Measurements from ENCODE around the gene SSMEM1. TPM values are rescaled to one million over a fixed set of nuclear protein-coding genes. Genes with fewer than 3 reads are reported as not detected.

SSMEM1 gene
- total RNA-seq, 4 donors from 2014 or later = 0.44 TPM; not detected in 3

DNA sequence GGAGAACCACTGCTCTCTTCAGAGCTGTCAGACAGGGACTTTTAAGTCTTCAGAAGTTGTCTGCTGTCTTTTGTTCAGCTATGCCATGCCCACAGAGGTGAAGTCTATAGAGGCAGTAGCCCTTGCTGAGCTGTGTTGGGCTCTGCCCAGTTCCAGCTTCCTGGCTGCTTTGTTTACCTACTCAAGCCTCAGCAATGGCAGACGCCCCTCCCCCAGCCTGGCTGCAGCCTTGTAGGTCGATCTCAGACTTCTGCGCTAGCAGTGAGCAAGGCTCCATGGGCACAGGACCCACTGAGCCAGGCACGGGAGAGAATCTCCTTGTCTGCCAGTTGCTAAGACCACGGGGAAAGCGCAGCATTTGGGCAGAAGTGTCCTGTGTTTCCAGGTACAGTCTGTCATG lies 46.9 kb downstream of the SSMEM1 start:
- TF ChIP-seq, protein P1, sequence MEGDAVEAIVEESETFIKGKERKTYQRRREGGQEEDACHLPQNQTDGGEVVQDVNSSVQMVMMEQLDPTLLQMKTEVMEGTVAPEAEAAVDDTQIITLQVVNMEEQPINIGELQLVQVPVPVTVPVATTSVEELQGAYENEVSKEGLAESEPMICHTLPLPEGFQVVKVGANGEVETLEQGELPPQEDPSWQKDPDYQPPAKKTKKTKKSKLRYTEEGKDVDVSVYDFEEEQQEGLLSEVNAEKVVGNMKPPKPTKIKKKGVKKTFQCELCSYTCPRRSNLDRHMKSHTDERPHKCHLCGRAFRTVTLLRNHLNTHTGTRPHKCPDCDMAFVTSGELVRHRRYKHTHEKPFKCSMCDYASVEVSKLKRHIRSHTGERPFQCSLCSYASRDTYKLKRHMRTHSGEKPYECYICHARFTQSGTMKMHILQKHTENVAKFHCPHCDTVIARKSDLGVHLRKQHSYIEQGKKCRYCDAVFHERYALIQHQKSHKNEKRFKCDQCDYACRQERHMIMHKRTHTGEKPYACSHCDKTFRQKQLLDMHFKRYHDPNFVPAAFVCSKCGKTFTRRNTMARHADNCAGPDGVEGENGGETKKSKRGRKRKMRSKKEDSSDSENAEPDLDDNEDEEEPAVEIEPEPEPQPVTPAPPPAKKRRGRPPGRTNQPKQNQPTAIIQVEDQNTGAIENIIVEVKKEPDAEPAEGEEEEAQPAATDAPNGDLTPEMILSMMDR (IDR thresholded peaks at IDR 0.05) = no peak
- ATAC-seq (ENCODE audit: low FRiP score) (no peak), DNase-seq (ENCODE audit: low spot score) (no peak)

DNA sequence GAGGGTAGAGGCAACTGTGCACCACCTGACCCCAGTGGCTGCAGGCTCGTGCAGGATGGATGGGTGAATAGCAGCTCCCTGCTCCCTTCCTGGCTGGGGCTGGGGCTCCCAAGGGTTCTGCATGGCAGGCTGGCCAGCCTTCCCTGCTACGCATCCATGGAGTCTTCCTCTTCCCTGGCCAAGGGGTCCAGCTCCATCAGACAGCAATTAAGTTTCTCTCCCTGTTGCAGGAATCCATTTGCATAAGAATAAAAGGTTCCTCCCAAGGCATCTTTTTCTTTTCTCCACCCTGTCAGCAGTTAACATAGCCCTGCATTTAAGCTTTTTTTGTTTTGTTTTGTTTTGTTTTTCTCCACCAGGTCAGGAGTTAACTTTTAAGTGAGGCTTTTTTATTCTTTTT lies 49.0 kb downstream of the SSMEM1 start:
- ATAC-seq (ENCODE audit: low FRiP score) (no peak), DNase-seq (ENCODE audit: low spot score) (no peak)
- TF ChIP-seq, protein P1 (IDR thresholded peaks at IDR 0.05) = no peak

DNA sequence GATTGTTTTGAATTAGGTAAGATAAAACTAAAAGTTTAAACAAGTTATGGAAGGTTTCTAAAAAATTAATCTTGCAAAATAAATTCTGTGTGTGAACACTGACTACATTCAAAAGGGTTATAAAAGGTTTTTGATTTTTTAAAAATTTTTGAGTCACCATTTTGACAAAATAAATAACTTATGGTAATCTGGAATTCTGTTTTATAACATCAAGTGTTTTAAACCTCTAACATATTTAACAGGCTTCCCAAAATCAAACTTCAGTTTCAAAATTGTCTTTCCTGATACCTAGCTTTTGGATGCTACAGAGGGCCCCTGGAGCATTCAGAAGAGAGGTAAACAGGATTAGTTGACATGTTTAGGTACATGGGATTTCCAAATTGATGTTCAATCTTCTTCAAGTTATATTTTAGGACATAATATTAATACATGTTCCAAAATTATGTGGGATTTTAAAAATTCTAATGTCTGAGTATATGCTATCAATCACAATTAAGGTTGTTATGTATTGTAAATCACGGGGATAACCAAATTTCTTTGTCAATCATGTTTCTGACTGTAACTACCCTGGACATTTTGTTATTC lies 50.9 kb downstream of the SSMEM1 start:
- no peak for ATAC-seq (ENCODE audit: low FRiP score)

DNA sequence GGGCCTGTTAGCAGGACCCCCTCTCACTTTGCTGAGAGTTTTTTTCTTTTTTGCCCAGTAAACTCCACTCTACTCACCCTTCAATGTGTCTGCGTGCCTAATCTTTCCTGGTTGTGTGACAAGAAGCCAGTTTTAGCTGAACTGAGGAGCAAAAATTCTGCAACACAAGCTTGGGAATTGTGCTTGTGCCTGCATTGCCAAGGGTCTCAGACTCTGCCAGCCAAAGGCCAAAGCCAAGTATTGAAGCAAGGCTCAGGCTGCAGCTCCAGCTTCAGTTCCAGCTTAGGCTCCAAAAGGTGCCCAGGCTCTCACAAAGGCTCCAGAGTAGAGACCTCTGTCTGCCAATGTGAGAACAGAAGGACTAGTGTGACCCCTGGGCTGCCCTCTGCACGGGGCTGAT lies 54.8 kb downstream of the SSMEM1 start:
- ATAC-seq (ENCODE audit: low FRiP score) (no peak), DNase-seq (ENCODE audit: low spot score) (no peak)
- TF ChIP-seq, protein P1 (IDR thresholded peaks at IDR 0.05) = no peak

More for the DNA sequence above, 50.9 kb downstream of the SSMEM1 start:
- no peak for DNase-seq (ENCODE audit: low spot score)
- TF ChIP-seq, protein P1 (IDR thresholded peaks at IDR 0.05) = no peak

DNA sequence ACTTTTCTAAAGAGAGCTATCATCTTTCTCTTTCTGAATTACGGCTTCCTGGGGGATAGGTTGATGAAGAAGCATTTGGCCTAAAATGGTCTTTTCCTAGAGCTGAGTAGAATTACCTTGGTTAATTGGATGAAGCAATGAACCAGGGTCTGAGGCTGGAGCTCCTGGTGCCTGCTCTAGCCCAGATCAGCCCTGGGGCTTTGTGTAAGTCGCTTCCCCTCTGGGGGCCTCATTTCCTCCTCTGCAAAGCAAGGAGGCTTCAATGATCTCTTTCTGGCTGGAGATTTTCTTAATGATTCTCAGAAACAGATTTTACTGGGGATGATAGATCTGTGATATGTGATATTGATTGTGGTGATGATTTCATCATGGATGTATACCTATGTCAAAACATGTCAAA lies 55.5 kb downstream of the SSMEM1 start:
- DNase-seq (ENCODE audit: low spot score) (no peak), ATAC-seq (ENCODE audit: low FRiP score) (no peak)
- TF ChIP-seq, protein P1 (IDR thresholded peaks at IDR 0.05) = no peak

Other genes with a start within 250 kb of the SSMEM1 start
- gene ZC3HC1, start 156.5 kb upstream of the SSMEM1 start, total RNA-seq = 10 to 100 TPM in 1 of 4 donors, 1 to 10 TPM in 3; 6.7 to 10.0 (median 8.6) TPM
- gene KLHDC10, start 137.3 kb upstream of the SSMEM1 start, total RNA-seq = 10 to 100 TPM; 20.0 to 25.9 (median 23.8) TPM
- 10 to 100 TPM in 3 of 4 donors, 1 to 10 TPM in 1; 8.9 to 17.2 (median 10.6) TPM for gene TMEM209, start 2.5 kb upstream of the SSMEM1 start, total RNA-seq
- gene CPA2, start 59.0 kb downstream of the SSMEM1 start, total RNA-seq = under 1 TPM in 1 of 4 donors, not detected in 3; 0.88 TPM
- gene CPA4, start 85.3 kb downstream of the SSMEM1 start, total RNA-seq = 1 to 10 TPM in 3 of 4 donors, not detected in 1; 3.0 to 9.7 (median 4.1) TPM
- not detected for gene CPA5, start 137.0 kb downstream of the SSMEM1 start, total RNA-seq
- gene CPA1, start 172.6 kb downstream of the SSMEM1 start, total RNA-seq = 1 to 10 TPM in 3 of 4 donors, not detected in 1; 2.0 to 4.5 (median 2.3) TPM
- gene CEP41, start 233.2 kb downstream of the SSMEM1 start, total RNA-seq = 10 to 100 TPM in 1 of 4 donors, 1 to 10 TPM in 3; 6.8 to 11.8 (median 8.5) TPM